NCI-H1436 treated with DMSO at 0.1 percent for 48 hours (cell line): ENCODE data around the gene TCF20.

Experiments used
- DNase-seq: peaks from one replicate; lab custom pipeline; 2025; lab: John Stamatoyannopoulos, UW

Gene TCF20

DNA sequence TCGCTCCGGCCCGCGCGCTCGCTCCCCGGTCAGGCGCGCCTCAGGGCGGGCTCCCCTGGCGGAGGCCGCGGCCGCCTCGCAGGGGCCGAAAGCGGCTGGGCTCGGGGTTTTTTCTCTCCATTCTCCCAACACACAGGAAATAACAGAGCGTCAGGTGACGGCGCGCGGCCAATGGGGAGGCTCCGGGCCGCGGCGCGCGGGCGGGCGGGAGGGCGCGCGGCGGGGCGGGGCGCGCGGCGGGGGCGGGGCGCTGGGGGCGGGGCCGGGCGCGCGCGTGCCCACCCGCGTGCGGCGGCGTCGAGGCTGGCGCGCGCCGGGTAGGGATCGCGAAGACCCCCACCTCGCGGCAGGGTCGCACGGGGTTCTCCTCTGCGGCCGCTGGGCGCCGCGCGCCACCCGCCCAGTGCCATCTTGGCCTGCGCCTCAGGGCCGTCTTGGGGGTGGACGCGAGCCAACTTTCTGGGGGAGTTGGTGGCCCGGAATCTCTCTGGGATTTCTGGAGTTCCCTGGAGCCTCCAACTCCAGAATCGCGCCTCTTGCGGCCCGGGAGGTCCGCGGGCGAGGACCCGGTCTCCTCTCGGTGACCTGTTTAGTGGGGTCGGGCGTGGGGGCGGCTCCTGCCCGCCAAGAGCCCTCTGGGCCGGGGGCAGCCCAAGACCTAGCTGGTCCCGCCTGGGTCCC is at the start of gene TCF20:
Gene TCF20 (minus strand): TSS at position 144 of the 681 bp plus-strand sequence. CDS start 55,348 bp downstream, outside the sequence.
- DNase-seq = no peak

DNA sequence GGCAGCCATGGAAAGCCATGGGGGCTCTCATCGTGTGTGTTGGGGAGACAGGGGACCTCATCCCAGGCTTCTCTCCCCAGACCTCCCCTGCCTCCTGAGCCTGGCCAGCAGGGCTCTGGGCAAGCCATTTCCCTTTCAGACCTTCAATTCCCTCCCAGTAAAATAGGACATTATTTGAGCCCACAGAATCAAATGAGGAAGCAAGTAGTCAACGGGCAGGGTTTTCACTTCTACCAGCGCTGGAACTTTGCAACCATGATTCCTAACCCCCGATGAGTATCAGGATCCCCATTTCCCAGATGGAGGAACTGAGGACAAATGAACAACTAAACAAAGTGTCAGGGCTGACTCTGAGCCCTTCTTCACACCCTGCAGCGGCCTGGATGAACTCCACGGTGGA is 48.9 kb upstream of the TCF20 start:
- no peak for DNase-seq

DNA sequence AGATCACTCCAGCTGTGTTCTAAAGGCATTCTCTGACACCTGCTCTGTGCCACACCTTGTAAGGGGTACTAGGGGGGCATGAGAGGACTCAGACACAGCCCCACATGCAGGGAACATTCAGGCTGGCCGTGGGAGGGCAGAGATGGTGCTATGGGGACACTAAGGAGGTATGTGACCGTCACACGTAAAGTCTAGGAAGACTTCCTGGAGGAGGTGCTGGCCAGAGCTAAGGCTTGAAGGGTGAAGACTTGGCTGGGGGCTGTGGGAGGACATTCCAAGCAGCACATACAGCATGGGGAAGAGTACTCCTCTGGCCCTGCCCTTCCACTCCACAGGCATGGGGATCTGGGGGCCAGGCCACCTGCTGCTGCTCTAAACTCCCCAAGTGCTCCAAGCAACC is 48.5 kb upstream of the TCF20 start:
- no peak for DNase-seq

DNA sequence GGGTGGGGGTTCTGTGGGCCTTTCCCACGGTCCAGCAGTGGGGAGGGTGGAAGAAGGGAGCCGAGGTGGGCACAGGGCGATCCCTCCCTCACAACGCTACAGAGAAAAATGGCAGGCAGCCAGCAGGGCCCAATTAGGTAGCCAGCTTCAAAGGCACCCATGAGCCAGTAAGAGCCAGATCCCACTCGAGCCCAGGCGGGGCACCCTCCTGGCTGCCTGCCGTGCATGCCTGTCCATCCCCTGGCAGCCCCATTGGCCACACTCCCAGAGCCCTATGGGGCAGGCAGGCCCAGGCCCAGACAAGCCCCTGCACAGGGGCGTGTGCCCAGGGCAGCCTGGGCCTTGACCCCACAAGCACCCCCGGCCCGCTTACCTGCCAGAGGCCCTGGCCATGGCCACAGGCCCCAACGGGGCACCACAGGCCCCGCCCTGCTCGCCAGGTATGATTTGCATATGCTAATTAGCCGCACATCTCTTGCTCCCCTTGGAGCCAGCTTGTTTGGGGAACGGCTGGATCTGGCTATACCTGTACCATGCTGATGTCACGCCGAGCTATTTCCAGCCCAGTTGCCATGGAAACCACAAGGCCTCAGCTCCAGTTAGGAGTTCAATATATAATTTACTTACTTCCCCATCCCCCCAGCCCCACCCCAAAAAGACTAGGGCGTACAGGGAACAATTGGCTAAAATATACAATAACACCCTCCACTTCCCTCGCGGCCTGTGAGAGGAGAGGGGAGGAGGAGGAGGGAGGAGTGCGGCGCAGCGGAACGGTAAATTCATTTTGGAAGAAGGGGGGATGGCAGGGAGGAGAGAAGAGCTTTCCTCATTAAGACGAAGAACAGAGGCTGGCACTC is 47.5 kb upstream of the TCF20 start:
- peak; percentile 66 for DNase-seq

DNA sequence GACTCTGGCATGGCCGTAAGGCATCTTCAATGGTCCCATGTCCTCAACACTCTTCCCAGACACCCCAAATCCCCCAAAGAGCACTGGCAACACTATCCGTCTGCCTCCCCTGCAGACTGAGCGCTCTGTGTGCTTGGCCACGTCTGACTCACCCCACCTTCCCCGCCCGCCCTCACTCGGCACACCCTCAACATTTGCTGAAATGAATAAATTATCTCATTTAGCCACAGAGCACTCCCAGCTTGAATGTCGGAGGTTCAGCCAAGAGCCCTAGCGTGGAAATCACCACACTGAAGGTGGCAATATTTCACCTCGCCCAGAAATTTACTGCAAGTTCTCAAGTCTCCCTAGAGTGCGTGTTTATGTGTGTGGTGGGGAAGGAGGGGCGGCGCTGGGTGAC is 46.6 kb upstream of the TCF20 start:
- peak; percentile 46 for DNase-seq

DNA sequence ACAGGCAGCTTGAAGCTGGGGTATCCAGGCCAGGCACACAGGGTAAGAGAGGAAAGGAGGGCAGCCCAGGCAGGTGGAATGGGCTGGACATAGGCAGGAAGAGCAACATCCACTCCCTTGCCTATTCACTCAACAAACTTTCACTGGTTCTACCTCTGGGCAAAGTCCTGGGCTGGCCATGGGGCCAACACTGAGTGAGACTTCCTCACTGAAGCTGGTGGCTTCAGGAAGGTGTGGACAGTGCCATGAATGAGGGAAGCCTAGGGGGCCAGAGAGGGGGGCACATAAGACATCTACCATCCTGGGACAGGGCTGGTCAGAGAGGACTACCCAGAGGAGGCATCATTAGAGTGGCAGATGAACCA is 44.9 kb upstream of the TCF20 start:
- DNase-seq = no peak

DNA sequence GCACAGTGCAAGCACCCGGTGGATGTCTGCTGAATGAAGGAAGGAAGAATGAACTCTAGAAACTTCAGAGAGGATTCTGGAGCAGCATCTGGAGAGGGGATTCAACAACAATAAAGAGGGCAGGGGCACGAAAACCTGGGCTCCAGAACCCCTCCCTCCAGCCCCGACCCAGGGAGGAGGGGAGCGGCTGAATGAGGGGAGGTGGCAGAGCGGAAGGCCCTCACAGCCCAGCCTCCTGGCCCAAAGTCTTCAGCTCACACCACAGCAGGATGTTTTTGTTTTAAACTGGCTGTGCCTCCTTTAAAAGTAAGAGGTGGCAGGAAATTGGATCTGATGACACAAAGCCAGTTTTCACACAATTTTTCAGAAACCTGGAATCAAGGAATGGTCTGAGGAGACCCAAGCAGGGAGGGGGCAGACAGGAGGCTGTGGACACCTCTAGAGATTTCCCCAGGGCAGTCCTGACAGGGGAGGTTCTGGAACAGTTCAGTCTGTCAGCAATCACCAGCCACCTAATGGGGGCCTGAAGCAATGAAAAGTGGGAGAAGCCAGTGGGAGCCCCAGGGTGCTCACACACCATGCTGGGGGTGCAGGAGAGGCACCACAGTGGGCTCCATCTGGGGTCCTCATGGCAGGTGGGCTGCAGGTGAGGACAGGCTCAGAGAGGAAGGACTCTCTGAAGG is 44.4 kb upstream of the TCF20 start:
- no peak for DNase-seq

DNA sequence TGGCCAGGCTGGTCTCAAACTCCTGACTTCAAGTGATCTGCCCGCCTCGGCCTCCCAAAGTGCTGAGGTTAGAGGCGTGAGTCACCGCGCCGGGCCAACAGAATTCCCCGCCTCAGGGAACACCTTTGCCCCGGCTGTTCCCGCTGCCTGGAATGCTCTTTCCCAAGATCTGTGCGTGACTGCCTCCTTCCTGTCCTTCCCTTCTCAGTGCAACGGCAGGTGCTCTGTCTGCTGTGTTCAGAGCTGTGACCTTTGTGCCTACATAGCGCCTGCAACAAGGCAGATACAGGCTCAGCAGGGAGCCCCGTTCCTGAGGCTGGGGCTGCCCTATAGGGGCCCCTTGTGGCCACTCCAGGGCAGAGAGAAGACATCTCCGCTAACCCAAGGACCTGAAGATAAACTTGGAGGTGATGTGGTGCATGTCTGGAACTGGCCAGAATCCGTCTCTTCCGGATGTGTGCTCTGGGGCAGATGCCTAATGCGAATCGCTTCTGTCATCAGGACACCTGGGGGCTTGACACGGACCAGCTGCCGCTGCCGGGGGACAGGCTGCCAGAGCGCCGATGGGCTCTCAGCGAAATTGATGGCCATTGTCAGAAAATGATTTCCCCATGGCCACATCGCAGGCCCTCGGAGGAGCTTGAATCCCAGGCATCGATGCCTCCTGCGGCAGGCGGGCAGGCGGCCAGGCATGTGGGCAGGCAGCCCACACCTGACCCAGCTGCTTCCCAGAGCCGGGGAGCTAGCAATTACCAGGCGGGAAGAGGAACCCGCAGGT is 43.5 kb upstream of the TCF20 start:
- no peak for DNase-seq

DNA sequence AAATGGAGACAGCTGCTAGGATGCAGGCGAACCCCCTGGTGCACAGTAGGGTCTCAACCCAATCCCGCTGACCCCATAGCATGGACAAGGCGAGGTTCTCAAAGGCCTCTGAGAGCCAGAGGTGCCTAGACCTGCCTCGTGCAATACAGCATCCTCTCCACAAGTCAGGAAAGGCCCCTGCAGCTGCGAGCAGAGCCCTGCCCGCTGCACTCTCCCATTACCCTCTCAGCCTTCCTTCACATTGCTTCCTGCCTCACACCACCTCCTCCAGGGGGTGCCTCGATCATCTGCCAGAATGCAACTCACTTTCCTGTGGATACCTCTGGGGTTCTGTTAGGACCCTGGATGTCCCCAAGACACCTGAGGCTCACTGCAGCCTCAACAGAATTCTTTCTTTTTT is 42.8 kb upstream of the TCF20 start:
- DNase-seq = no peak

DNA sequence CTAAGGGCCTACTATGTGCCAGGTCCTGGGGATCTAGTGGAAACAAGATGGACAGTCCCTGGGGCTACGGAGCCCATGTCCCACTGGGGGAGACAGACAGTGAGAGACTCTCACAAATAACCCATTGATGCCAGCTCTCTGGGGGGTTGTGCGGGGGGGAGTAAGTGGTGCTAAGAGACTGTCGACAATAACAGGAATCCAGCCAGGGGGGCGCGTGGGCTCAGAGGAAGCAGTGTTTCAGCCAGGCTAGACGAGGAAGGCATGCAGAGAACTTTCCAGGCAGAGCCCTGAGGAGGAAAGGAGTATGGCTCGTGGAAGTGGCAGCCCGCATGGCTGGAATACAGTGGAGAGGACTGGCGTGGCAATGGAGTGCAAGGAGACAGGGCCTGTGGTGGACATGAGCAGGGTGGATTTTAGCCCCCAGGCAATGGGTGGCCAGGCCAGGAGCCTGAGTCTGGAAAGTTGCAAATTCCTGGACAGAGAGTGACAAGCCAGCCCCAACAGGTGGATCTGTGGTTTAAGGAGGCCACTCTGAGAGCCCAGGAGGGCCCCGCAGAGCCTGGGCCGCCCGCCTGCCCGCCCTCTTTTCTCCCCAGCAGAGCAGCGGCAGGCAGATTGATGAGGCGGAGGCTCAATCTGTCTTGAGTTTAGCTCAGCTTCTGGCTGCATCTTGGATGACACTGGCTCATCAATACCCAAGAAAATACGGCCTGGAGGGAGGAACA is 40.0 kb upstream of the TCF20 start:
- no peak for DNase-seq

DNA sequence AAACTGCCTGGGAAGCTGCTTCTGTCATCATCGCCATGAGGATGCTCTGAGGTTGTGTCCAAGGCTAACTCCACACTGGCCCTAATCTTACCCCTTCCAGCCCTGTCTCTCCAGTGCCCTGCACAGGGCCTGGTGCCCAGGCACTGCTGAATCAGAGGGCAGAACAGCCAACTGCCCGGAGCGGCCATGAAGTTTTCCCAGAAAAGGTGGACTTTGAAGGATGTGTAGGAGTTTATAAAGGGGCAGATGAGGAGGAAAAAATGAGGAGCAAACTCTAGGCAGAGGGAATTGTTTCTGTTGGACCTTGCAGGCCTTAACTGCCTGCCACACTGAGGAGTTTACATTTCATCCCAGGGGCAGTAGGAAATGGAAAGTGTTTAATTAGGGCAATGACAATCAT is 39.4 kb upstream of the TCF20 start:
- no peak for DNase-seq

DNA sequence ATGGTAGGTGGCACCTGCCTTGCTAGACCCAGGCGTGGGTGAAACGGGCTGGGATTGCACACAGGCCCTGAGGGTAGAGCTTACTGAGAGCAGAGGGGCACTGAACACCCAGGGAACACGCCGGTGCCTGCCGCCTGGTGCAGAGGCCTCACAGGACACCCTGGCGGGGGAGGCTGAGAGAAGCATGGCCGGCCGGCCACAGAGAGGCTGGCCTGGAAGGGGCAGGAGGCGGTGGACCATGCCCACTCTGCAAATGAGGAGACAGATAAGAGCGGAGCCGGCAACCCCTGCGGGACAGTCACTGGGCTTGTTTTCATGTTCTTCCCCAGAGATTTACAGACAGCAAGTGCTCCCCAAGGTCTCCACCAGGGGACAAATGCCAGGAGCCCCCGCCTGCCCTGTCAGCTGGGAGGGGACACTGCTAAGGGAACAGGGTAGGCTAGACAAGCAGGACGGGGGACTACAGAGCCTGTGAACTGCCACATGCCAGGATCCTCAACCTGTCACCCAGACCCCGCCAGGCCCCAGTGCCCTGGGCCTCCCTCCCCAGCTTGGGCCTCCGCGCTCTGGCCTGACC is 38.5 kb upstream of the TCF20 start:
- no peak for DNase-seq

DNA sequence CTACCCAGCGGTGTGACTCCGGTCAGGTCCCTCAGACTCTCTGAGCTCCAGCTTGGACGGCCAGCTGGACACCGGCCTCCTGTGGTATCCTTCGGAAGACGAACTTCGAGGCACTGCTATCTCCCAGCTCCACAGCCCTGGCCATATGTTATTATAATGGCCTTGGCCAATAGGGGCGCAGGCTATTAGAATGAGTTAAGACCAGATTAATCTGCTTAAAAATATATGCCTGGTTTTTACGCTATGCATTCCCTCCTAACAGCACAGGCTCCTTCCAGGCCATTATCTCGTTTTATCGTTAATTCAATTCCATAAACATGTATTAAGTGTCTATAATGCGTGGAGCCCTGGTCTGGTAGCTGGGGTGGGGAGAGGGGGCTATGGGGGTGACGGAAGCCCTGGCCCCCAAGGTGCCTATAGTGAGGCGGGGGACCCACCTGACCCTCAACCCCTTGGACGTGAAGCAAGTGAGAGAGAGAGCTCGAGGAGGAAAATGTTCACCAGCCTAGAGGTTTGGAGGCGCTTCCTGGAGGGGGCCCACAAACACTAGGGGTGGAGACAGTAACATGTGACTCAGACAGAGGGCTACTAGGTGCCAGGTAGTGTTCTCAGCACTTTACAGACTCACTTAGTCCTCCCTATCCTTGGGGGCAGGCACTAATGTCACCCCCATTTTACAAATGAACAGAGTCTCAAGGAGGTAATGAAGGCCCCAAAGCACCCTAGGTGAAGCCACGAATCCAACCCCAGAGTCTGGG is 37.5 kb upstream of the TCF20 start:
- no peak for DNase-seq

DNA sequence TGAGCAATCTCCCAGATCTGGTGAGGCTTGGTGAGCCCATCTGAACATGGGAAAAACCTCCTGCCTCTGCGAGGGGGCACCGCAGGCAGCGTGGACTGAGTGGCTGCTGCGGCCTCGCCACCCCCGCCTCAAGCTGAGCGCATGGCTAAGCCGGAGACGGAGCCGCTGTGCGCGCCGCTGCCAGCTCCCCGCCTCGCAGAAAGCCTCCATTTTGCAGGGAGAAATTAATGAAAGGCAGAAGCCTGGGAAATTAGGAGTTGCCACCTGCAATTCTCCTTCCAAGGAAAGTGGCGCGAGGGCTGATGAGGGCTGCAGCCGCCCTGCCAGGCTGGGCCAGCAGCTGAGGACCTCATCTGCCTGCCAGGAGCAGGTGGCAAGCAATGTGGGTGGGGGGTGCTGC is 35.6 kb upstream of the TCF20 start:
- no peak for DNase-seq

DNA sequence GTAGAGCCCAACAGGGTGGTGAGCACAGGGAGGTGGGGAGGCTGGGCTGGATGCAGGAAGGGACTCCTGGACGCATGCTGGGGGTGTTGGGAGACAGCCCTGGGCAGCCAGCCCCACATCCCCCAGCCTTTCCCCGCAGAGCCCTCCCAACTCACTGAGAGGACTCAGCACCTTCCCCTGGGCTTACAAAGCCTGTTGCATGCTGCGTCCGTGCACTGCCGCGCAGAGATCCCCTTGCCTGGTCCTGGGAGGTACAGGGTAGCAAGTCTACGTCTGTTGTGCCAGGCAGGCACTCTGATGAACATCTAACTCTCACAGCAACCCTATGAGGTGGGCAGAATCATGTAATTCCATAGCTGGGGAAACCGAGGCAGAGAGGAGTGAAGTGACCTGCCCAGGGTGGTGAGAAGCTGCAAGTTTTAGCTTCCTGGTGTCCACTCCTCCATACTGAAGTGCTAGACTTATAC is 33.9 kb upstream of the TCF20 start:
- no peak for DNase-seq

DNA sequence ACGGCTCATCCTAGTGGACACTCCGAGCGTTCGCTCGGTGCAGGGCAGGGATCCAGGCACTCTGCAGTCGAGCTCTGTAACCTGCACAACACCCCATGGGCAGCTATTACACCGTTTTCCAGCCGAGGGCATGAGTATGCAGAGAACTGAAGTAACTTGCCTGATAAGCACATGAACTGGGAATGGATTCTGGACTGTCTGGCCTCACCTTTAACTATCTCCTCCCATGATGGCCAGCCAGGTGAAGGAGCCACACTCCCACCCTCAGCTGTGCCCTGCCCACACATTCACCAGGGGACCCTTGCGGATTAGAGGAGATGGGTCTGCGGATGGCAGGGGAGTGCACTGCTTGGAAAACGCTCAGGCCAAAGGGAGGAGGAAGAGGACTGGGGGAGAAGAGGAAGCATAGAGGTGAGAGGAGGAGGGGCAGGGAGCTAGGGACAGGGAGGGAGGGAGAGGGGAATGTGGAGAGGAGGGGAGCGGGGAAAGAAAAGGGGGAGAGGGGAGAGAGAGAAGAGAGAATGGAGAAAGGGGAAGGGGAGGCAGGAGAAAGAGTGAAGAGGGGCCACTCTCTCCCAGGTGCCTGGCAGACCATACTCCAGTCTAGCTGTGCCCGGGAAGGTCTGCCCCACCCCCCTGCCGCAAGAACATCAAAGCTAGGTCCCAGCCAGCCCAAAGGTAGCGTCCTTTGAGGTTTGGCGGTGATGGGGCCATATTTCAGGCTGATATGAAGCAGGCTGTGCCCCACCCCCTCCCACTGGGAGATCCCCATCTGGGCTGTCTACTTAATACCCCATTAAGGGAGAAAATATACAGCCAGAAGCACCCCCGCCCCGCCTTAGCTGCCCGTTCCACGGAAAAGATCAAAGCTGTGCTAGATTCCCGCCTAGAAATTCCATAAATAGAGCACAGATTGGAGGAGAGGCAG is 33.2 kb upstream of the TCF20 start:
- no peak for DNase-seq

DNA sequence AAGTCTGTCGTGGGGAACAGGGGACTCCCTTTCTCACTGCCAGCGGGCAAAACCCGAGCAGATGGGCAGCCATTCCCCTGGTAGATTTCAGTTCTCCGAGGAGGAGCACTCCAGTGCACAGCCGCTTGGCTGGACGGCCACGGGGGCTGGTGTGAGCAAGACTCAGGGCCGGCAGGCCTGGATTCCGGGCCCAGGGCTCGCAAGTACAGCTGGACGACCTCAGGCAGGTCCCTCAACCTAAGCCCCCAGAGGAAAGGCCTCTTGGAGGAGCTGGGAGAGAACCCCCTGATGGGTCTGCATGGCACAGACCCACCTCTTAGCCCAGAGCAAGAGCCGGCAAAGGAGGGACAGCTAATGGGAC is 31.3 kb upstream of the TCF20 start:
- no peak for DNase-seq

DNA sequence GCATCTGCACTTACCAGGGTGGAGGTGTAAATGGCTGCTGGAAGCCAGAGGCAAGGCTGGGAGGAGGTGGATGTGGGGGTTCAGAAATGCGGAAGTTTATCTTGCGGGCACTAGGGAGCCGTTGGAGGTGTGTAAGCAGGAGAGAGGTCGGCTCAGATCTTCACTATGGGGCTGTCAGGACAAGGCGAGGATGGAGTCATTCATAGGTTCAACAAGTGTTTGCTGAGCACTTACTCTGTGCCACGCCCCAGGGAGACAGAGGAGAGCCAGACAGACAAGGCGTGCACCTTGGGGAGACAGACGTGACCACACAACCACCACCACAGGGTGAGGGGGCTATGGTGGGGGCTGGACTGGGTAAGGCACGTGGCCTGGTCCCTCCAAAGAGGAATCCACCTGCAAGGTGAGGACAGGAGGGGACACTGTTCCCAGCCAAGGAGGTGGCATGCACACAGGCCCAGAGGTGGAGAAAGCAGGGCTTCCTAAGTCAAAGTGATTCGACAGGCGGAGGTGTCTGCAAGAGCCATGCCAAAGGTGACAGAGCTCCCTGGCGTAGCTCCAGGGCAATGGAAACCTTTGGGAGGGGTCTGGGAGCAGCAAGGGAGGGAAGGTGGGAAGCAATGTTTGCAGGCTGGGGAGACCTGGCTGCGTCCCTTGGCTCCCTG is 30.8 kb upstream of the TCF20 start:
- no peak for DNase-seq
